ENCODE results near the gene TAF11L7.

- TF ChIP-seq CTBP1 (IDR thresholded peaks at IDR 0.05; ENCODE audit: borderline replicate concordance) (no peak), ARNT (IDR thresholded peaks at IDR 0.05) (no peak), FOXM1 (IDR thresholded peaks at IDR 0.05; ENCODE audit: borderline replicate concordance) (no peak), BHLHE40 (IDR thresholded peaks at IDR 0.05; ENCODE audit: borderline replicate concordance) (no peak), FOXK2 (IDR thresholded peaks at IDR 0.05) (no peak), SP1 (IDR thresholded peaks at IDR 0.05) (no peak), LEF1 (IDR thresholded peaks at IDR 0.05; ENCODE audit: borderline replicate concordance) (no peak), SUZ12 (IDR thresholded peaks at IDR 0.05) (no peak), ELF4 (IDR thresholded peaks at IDR 0.05) (no peak), TARDBP (IDR thresholded peaks at IDR 0.05) (no peak), ZNF384 (IDR thresholded peaks at IDR 0.05) (no peak), NFRKB (IDR thresholded peaks at IDR 0.05) (no peak)
These were observed 19.4 kb upstream of the TAF11L7 start for GRCh38 chr5:17604951-17605350.
